Measurements from ENCODE around the gene OR2Y1. TPM values are rescaled to one million over a fixed set of nuclear protein-coding genes. Genes with fewer than 3 reads are reported as not detected.

OR2Y1 gene
- total RNA-seq, 4 donors from 2014 or later: not detected

DNA sequence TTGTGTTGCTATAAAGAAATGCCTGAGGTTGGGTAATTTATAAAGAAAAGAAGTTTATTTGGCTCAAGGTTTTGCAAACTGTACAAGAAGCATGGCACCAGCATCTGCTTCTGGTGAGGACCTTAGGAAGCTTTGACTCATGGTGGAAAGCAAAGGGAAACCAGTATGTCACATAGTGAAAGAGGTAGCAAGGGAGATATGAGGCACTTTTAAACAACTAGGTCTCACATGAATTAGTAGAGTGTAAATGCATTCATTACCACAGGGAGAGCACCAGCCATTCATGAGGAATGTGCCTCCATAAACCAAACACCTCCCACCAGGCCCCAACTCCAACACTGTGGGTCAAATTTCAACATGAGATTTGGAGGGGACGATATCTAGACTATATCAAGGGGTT, 40.8 kb downstream of the OR2Y1 start:
- TF ChIP-seq POLR2A (IDR thresholded peaks at IDR 0.05): no peak
- TF ChIP-seq, protein P1, sequence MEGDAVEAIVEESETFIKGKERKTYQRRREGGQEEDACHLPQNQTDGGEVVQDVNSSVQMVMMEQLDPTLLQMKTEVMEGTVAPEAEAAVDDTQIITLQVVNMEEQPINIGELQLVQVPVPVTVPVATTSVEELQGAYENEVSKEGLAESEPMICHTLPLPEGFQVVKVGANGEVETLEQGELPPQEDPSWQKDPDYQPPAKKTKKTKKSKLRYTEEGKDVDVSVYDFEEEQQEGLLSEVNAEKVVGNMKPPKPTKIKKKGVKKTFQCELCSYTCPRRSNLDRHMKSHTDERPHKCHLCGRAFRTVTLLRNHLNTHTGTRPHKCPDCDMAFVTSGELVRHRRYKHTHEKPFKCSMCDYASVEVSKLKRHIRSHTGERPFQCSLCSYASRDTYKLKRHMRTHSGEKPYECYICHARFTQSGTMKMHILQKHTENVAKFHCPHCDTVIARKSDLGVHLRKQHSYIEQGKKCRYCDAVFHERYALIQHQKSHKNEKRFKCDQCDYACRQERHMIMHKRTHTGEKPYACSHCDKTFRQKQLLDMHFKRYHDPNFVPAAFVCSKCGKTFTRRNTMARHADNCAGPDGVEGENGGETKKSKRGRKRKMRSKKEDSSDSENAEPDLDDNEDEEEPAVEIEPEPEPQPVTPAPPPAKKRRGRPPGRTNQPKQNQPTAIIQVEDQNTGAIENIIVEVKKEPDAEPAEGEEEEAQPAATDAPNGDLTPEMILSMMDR (IDR thresholded peaks at IDR 0.05): no peak
- Histone ChIP-seq H3K27ac (no peak overlapping the region), H3K36me3 (no peaks in the 10 kb centered on the region), H3K4me1 (no peaks in the 10 kb centered on the region), H3K4me3 (no peak overlapping the region), H3K27me3 (peaks cover 0 to 19% (median 0%) of the 10 kb centered on the region in 4 donors), H3K9me3 (peaks cover 0 to 10% (median 0%) of the 10 kb centered on the region in 3 donors)
- 86 to 87% methylated on average over 1 of the region's 1 CpG for WGBS, 2 donors
- intact Hi-C loops (cut with DNase I): no loop called here
- no peak for DNase-seq

DNA sequence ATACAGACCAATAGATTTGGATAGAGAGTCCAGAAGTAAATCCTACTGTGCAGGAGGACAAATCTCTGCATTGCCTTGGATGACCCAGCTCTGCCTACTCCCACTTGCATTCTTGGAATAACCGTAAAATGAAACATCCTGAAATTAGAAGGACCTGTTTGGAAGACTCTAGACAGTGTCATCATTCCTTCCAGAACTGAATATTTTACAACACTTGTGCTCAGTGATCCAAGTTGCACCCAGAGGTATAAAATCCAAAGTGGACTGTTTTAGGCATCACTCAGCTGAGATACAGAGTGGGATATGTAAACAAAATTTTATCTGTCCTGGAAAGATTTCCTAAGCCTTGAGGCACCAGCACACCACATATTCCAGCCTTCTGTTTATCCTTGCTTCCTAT, 43.7 kb downstream of the OR2Y1 start:
- Histone ChIP-seq H3K9me3 (peaks cover 0 to 10% (median 0%) of the 10 kb centered on the region in 3 donors), H3K4me3 (no peak overlapping the region), H3K27ac (no peak overlapping the region), H3K27me3 (peaks cover 0 to 41% (median 0%) of the 10 kb centered on the region in 4 donors), H3K4me1 (no peaks in the 10 kb centered on the region), H3K36me3 (no peaks in the 10 kb centered on the region)
- DNase-seq: no peak
- WGBS, 2 donors: 100% methylated on average over 1 of the region's 1 CpG
- TF ChIP-seq, protein P1 (IDR thresholded peaks at IDR 0.05): no peak
- no peak for TF ChIP-seq POLR2A (IDR thresholded peaks at IDR 0.05)
- intact Hi-C loops (cut with DNase I): no loop called here

DNA sequence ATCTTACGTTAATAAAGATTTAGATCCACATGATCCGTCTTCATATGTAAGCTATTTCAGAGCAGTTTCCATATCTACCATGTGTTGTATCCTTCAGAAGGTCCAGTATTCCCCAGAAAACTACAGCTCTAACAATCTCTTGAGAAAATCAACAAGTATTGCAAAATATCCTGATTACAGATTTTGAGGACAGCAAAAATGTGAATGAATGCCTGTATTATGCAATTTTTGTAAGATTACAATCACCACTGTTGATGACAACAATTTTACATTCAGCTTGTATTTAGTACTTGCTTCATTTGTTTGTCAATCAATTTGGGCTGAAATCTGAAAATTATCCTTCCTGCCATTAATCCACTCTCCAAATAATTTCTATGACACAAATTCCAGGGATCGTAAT, 47.4 kb downstream of the OR2Y1 start:
- intact Hi-C loops (cut with DNase I): no loop called here
- no peak for DNase-seq

DNA sequence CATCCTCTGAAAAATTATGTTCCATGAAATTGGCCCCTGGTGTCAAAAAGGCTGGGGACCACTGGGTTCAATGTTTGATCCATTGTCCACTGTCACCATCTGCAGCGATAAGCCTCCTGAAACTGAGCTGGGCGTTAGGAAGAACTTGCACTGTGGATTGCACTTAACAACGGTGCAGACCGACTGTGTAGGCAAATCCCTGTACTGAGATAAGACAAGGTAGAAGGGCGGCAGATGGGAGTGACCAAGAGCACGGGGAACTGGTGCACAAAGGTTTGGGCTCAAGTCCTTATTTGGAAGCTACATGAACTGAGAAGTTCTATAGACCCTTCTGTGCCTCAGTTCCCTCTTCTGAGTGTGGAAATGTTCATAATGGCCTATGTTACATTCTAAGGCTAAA, 48.8 kb downstream of the OR2Y1 start:
- no peak overlapping the region for H3K27ac ChIP-seq
- H3K9me3 ChIP-seq: peaks cover 0 to 5% (median 0%) of the 10 kb centered on the region in 3 donors
- H3K4me1 ChIP-seq: no peaks in the 10 kb centered on the region
- TF ChIP-seq, protein P1 (IDR thresholded peaks at IDR 0.05): no peak
- no peak for TF ChIP-seq POLR2A (IDR thresholded peaks at IDR 0.05)
- DNase-seq: no peak
- intact Hi-C loops (cut with DNase I): no loop called here
- 76 to 85% methylated on average over 6 of the region's 6 CpGs for WGBS, 2 donors
- H3K27me3 ChIP-seq: peaks cover 0 to 63% (median 0%) of the 10 kb centered on the region in 4 donors
- H3K4me3 ChIP-seq: no peak overlapping the region
- no peaks in the 10 kb centered on the region for H3K36me3 ChIP-seq

More for the DNA sequence above, 47.4 kb downstream of the OR2Y1 start:
- H3K27me3 ChIP-seq: peaks cover 0 to 59% (median 0%) of the 10 kb centered on the region in 4 donors
- no peak overlapping the region for H3K27ac ChIP-seq
- H3K4me3 ChIP-seq: no peak overlapping the region
- WGBS, 2 donors: 61 to 68% methylated on average over 3 of the region's 3 CpGs
- peaks cover 0 to 10% (median 0%) of the 10 kb centered on the region in 3 donors for H3K9me3 ChIP-seq
- no peaks in the 10 kb centered on the region for H3K4me1 ChIP-seq
- no peaks in the 10 kb centered on the region for H3K36me3 ChIP-seq
- TF ChIP-seq POLR2A (IDR thresholded peaks at IDR 0.05): no peak
- TF ChIP-seq, protein P1 (IDR thresholded peaks at IDR 0.05): no peak

DNA sequence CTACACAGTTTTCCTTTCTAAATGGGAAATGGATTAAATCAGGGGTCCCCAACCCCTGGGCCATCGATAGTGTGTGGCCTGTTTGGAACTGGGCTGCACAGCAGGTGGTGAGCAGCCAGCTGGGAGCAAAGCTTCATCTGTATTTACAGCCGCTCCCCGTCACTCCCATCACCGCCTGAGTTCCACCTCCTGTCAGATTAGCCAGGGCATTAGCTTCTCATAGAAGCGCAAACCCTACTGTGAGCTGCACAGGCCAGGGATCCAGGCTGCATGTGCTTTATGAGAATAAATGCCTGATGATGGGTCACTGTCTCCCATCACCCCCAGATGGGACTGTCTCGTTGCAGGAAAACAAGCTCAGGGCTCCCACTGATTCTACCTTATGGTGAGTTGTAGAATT, 49.3 kb downstream of the OR2Y1 start:
- Histone ChIP-seq H3K27me3 (peaks cover 0 to 68% (median 0%) of the 10 kb centered on the region in 4 donors), H3K36me3 (no peaks in the 10 kb centered on the region), H3K4me3 (no peak overlapping the region), H3K4me1 (no peaks in the 10 kb centered on the region), H3K9me3 (peaks cover 0 to under 1% (median 0%) of the 10 kb centered on the region in 3 donors), H3K27ac (no peak overlapping the region)
- WGBS, 2 donors: 52 to 53% methylated on average over 6 of the region's 6 CpGs
- DNase-seq: no peak
- intact Hi-C loops (cut with DNase I): no loop called here
- TF ChIP-seq POLR2A (IDR thresholded peaks at IDR 0.05): no peak
- TF ChIP-seq, protein P1 (IDR thresholded peaks at IDR 0.05): no peak
